Fibroblast of skin of scalp (primary cell): Measurements from ENCODE around the gene DGKQ.
A peak's percentile ranks its signal among the peaks of the same experiment; 100 is the strongest.
"Not testable (repeated sequence)": the region's sequence is repeated elsewhere in the genome, so short reads cannot be mapped to it uniquely, and the experiment has no call there.

Source experiments
- DNase-seq: peaks from one replicate; pipeline ENCODE4 v3.0.0-alpha.2; 2013

The DGKQ gene

GRCh38 chr4:993111-994029 is 20.0 kb upstream of the DGKQ start, which contains the start of gene SLC26A1:
Gene SLC26A1 (minus strand): TSS chr4:993404. CDS start chr4:991703, 1,701 bp downstream.
- no peak for DNase-seq

GRCh38 chr4:992297-993110 is 19.1 kb upstream of the DGKQ start:
- no peak for DNase-seq

GRCh38 chr4:991451-992296 is 18.3 kb upstream of the DGKQ start:
- DNase-seq: no peak

- no peak for DNase-seq
Measured at GRCh38 chr4:990746-991367, 17.5 kb upstream of the DGKQ start.

GRCh38 chr4:989722-990471 is 16.5 kb upstream of the DGKQ start:
- DNase-seq: no peak

- no peak for DNase-seq
Measured at GRCh38 chr4:988726-989721, 15.7 kb upstream of the DGKQ start.

- no peak for DNase-seq
Measured at GRCh38 chr4:987624-988513, 14.5 kb upstream of the DGKQ start.

- DNase-seq: peak; percentile 60
Measured at GRCh38 chr4:986879-987623, 13.7 kb upstream of the DGKQ start, which contains the start of gene IDUA. Gene IDUA (plus strand): TSS chr4:987044. CDS start chr4:987085, 41 bp downstream.

GRCh38 chr4:986428-986878 is 13.1 kb upstream of the DGKQ start:
- no peak for DNase-seq

GRCh38 chr4:985123-985830 is 11.9 kb upstream of the DGKQ start:
- peak; percentile 24 for DNase-seq

GRCh38 chr4:984336-985054 is 11.1 kb upstream of the DGKQ start:
- DNase-seq: no peak

GRCh38 chr4:982814-983213 is 9.4 kb upstream of the DGKQ start:
- no peak for DNase-seq

GRCh38 chr4:982291-982690 is 8.9 kb upstream of the DGKQ start:
- DNase-seq: no peak

- DNase-seq: peak; percentile 31
Measured at GRCh38 chr4:978957-979701, 5.8 kb upstream of the DGKQ start.

GRCh38 chr4:976016-976415 is 2.6 kb upstream of the DGKQ start:
- not testable (repeated sequence) for DNase-seq

- DNase-seq: no peak
Measured at GRCh38 chr4:974668-975067, 1.3 kb upstream of the DGKQ start.
